ENCODE results near the gene C12orf42. TPM values are rescaled to one million over a fixed set of nuclear protein-coding genes. Genes with fewer than 3 reads are reported as not detected.

The C12orf42 gene
- total RNA-seq, 1 experiment from 2014 or later, result not detected

- Histone ChIP-seq H2AFZ (ENCODE audit: low read length) (no peak overlapping the region), H3K56ac (ENCODE audit: insufficient read length, low read depth, low read length) (no peak overlapping the region)
Observed at GRCh38 chr12:103379670-103380069, 116.1 kb downstream of the C12orf42 start.

More at GRCh38 chr12:103379670-103380069, 116.1 kb downstream of the C12orf42 start:
- Histone ChIP-seq H2AK5ac (ENCODE audit: insufficient read length, low read length) (no peak overlapping the region), H3K9ac (ENCODE audit: extremely low read depth, insufficient read length, low read length) (no peak overlapping the region), H4K5ac (ENCODE audit: insufficient read length, low read depth, low read length) (no peak overlapping the region), H3K79me2 (ENCODE audit: insufficient read depth, low read length) (no peaks in the 10 kb centered on the region), H3T11ph (ENCODE audit: low read length) (no peak overlapping the region), H3K27ac (ENCODE audit: insufficient read length, low read depth, low read length) (no peak overlapping the region), H2BK120ac (ENCODE audit: low read depth, low read length, poor library complexity, severe bottlenecking) (no peak overlapping the region), H2BK5ac (ENCODE audit: insufficient read length, low read length) (no peak overlapping the region), H3K18ac (ENCODE audit: insufficient read length, low read depth, low read length) (no peak overlapping the region), H3K23ac (ENCODE audit: insufficient read length, low read depth, low read length) (no peak overlapping the region), H4K20me1 (ENCODE audit: control insufficient read depth, insufficient read depth, insufficient read length) (no peaks in the 10 kb centered on the region), H4K91ac (ENCODE audit: insufficient read length, low read depth, low read length) (no peak overlapping the region), H3K23me2 (ENCODE audit: insufficient read length, low read depth, low read length, poor library complexity, severe bottlenecking) (no peaks in the 10 kb centered on the region), H2BK12ac (ENCODE audit: insufficient read length, low read depth, low read length) (no peak overlapping the region), H3K4ac (ENCODE audit: low read depth, low read length) (no peak overlapping the region), H3K27me3 (ENCODE audit: insufficient read depth, low read length) (no peaks in the 10 kb centered on the region), H2BK15ac (ENCODE audit: low read depth, low read length) (no peak overlapping the region), H2BK20ac (ENCODE audit: low read depth, low read length, poor library complexity, severe bottlenecking) (no peak overlapping the region), H3K9me3 (ENCODE audit: control insufficient read depth, low read depth, low read length) (no peaks in the 10 kb centered on the region), H3K4me1 (ENCODE audit: insufficient read depth, low read length) (no peaks in the 10 kb centered on the region), H4K8ac (replicated peaks; ENCODE audit: insufficient read length, low read depth, low read length) (no peak overlapping the region), H3K4me2 (ENCODE audit: insufficient read depth, insufficient read length, low read length) (no peak overlapping the region), H3K14ac (ENCODE audit: insufficient read depth, low read length) (no peak overlapping the region), H3K79me1 (ENCODE audit: insufficient read depth, low read depth, low read length, poor library complexity, severe bottlenecking) (no peaks in the 10 kb centered on the region)
- no peaks in the 10 kb centered on the region for H3K27me3 Mint-ChIP-seq (ENCODE audit: low read depth)
- H3K36me3 Mint-ChIP-seq (ENCODE audit: insufficient read depth in 1 of 3, low read depth in 3 of 3), result no peaks in the 10 kb centered on the region
- H3K27ac Mint-ChIP-seq, result no peak overlapping the region
- no peaks in the 10 kb centered on the region for H3K4me1 Mint-ChIP-seq
- TF ChIP-seq CTCF (conservative IDR thresholded peaks at IDR 0.05), result no peak
- WGBS (ENCODE audit: extremely low coverage, insufficient read length, low lambda C conversion rate), result no CpG with 5 or more reads among the region's 6 CpGs
- no peaks in the 10 kb centered on the region for H3K9me3 Mint-ChIP-seq
- DNase-seq, result no peak
- no peak overlapping the region for H3K4me3 Mint-ChIP-seq
